GM23338 (cell line): ENCODE results near the gene DCUN1D2. TPM values are rescaled to one million over a fixed set of nuclear protein-coding genes. Genes with fewer than 3 reads are reported as not detected.

ENCODE experiments used
- ATAC-seq: fragments of 200-7000 bp; cut with Tn5 transposase; 3 replicates; pipeline ENCODE4 v1.9.1; 2020
- DNase-seq: peaks from one replicate; pipeline ENCODE4 v3.0.0-alpha.2; 2015; ENCODE audit warnings: low spot score
- H2AFZ ChIP-seq: fragments of 200-600 bp; sonication (generic); 2 replicates; pipeline ENCODE4 v1.8.0; 2016; ENCODE audit warnings: antibody characterized with exemption, mild to moderate bottlenecking, moderate library complexity
- H3F3A ChIP-seq: fragments of 200-600 bp; sonication (generic); replicated peaks from 2 replicates; pipeline ENCODE4 v1.8.0; 2017; ENCODE audit warnings: antibody characterized with exemption, mixed run types, low read depth
- H3K27ac ChIP-seq: fragments of 200-600 bp; sonication (generic); 2 replicates; pipeline ENCODE4 v1.6.1; 2016; ENCODE audit warnings: low read depth
- H3K27me3 ChIP-seq: fragments of 200-600 bp; sonication (generic); 2 replicates; pipeline ENCODE4 v1.8.0; 2016; ENCODE audit warnings: mild to moderate bottlenecking, mixed run types, moderate library complexity; ENCODE audit not compliant: insufficient read depth
- H3K36me3 ChIP-seq: fragments of 200-600 bp; sonication (generic); 2 replicates; pipeline ENCODE4 v1.8.0; 2016; ENCODE audit warnings: mild to moderate bottlenecking; ENCODE audit not compliant: insufficient read depth
- H3K4me1 ChIP-seq: fragments of 200-600 bp; sonication (generic); 2 replicates; pipeline ENCODE4 v1.8.0; 2016; ENCODE audit warnings: mild to moderate bottlenecking, moderate library complexity; ENCODE audit not compliant: insufficient read depth
- H3K4me2 ChIP-seq: fragments of 200-600 bp; sonication (generic); 2 replicates; pipeline ENCODE4 v1.7.1; 2017; ENCODE audit warnings: mixed run types
- H3K4me3 ChIP-seq: fragments of 200-600 bp; sonication (generic); 2 replicates; pipeline ENCODE4 v1.6.1; 2016; ENCODE audit warnings: mixed run types
- H3K79me2 ChIP-seq: fragments of 200-600 bp; sonication (generic); replicated peaks from 2 replicates; pipeline ENCODE4 v1.8.0; 2017; ENCODE audit warnings: mild to moderate bottlenecking; ENCODE audit not compliant: insufficient read depth
- H3K9me2 ChIP-seq: fragments of 200-600 bp; sonication (generic); 2 replicates; pipeline ENCODE4 v1.8.0; 2017; ENCODE audit not compliant: insufficient read depth
- H4K20me1 ChIP-seq: fragments of 200-600 bp; sonication (generic); replicated peaks from 2 replicates; pipeline ENCODE4 v1.8.0; 2017; ENCODE audit warnings: mild to moderate bottlenecking; ENCODE audit not compliant: insufficient read depth
- H3K27ac Mint-ChIP-seq: 2 replicates; pipeline ENCODE4 v1.8.0; 2020; ENCODE audit warnings: inconsistent platforms, mild to moderate bottlenecking, moderate library complexity, mixed read lengths
- H3K27me3 Mint-ChIP-seq: 3 replicates; pipeline ENCODE4 v1.8.0; 2022; ENCODE audit warnings: low read depth, mild to moderate bottlenecking, moderate library complexity, mixed read lengths, inconsistent platforms; ENCODE audit not compliant: insufficient read depth, poor library complexity
- H3K36me3 Mint-ChIP-seq: 3 replicates; pipeline ENCODE4 v1.8.0; 2021; ENCODE audit warnings: low read depth, mild to moderate bottlenecking, inconsistent platforms, moderate library complexity, mixed read lengths
- H3K4me1 Mint-ChIP-seq: 3 replicates; pipeline ENCODE4 v1.8.0; 2020; ENCODE audit warnings: mild to moderate bottlenecking, inconsistent platforms, mixed read lengths
- H3K4me3 Mint-ChIP-seq: 3 replicates; pipeline ENCODE4 v1.8.0; 2021; ENCODE audit warnings: moderate library complexity, mild to moderate bottlenecking, inconsistent platforms, mixed read lengths
- H3K9me3 Mint-ChIP-seq: 3 replicates; pipeline ENCODE4 v1.8.0; 2020; ENCODE audit warnings: moderate library complexity, mild to moderate bottlenecking, inconsistent platforms, mixed read lengths
- EZH2 ChIP-seq: fragments of 200-600 bp; sonication (generic); IDR thresholded peaks from one replicate; pipeline ENCODE4 v1.8.0; 2017; ENCODE audit warnings: antibody characterized with exemption, mild to moderate bottlenecking, low read depth; ENCODE audit not compliant: unreplicated experiment
- JUNB ChIP-seq: IDR thresholded peaks from one replicate; pipeline ENCODE4 v1.6.1; 2016; ENCODE audit warnings: antibody characterized with exemption; ENCODE audit not compliant: unreplicated experiment
- NANOG ChIP-seq: IDR thresholded peaks from 2 replicates; pipeline ENCODE4 v1.6.1; 2016; ENCODE audit warnings: antibody characterized with exemption, borderline replicate concordance
- POLR2AphosphoS5 ChIP-seq: IDR thresholded peaks from 2 replicates; pipeline ENCODE4 v1.6.1; 2016; ENCODE audit warnings: antibody characterized with exemption, low read depth
- ZNF114 ChIP-seq: fragments of 250-450 bp; sonication (Bioruptor Pico); IDR thresholded peaks from 2 replicates; pipeline ENCODE4 v1.5.0; 2020; ENCODE audit warnings: mild to moderate bottlenecking, moderate library complexity
- ZNF331 ChIP-seq: fragments of 250-450 bp; sonication (Bioruptor Pico); IDR thresholded peaks from 2 replicates; pipeline ENCODE4 v1.5.0; 2020; ENCODE audit warnings: low read depth, mild to moderate bottlenecking, moderate library complexity
- polyA plus RNA-seq: library from polyadenylated mRNA; unstranded; fragments of >200 nt; fragmentation: Nextera tagmentation; extraction: Ambion mirVana; gene quantifications from 2 replicates; pipeline ENCODE4 v1.2.1, GENCODE V29; 2016
- total RNA-seq: library from RNA; depleted of rRNA; stranded (reverse); fragments of >200 nt; shearing (Covaris generic); gene quantifications from 2 replicates; pipeline ENCODE4 v1.2.3, GENCODE V29; 2014
- TF ChIP-seq, protein P1 (sequence below), 2 experiments: fragments of 200-600 bp in 1 of 2; sonication (generic) in 1 of 2; conservative IDR thresholded peaks; 2 replicates each; pipeline versions ENCODE4 v1.5.1 to v1.6.1; 2016 to 2017; ENCODE audit warnings: antibody characterized with exemption in 2 of 2, low read depth in 2 of 2, mild to moderate bottlenecking in 2 of 2, moderate library complexity in 1 of 2
- TF ChIP-seq, protein P2 (sequence below): fragments of 250-450 bp; sonication (Bioruptor Pico); IDR thresholded peaks from 2 replicates; pipeline ENCODE4 v1.5.0; 2020; ENCODE audit warnings: mild to moderate bottlenecking, moderate library complexity
- TF ChIP-seq, protein P3 (sequence below): IDR thresholded peaks from 2 replicates; pipeline ENCODE4 v1.6.1; 2016; ENCODE audit warnings: antibody characterized with exemption

The DCUN1D2 gene
- total and polyA plus RNA-seq, 2 experiments from 2014 or later = 12.3 to 38.0 TPM

DNA sequence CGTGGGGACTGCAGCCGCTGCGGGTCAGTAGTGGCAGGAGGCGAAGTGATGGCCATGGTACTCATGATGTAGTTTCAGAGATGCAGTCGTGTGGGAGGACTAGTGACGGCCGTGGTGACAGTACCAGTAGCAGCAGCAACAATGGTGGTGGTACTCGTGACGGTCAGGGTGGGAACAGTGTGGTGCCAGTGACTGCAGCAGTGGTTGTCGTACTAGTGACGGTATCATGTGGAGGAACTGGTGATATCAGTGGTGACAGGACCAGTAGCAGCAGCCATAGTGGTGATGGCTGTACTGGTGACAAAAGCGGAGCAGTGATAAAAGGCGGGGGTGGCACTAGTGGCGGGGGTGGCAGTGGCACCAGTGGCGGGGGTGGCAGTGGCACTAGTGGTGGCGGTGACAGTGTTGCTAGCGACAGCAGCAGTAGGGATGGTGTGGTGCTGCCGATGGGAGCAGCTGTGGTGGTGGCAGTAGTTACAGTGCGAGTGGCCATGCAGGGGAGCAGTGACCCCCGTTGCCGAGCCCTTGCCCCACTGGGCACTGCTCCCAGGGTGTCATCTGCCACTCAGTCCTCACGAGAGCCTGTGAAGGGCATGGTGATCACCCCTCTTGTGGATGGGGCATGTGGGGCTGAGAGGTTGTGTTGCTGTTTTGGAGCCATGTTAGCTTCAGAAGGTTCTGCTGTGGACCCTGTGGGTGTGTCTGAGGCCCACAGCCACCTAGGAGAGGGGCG, 60.0 kb downstream of the DCUN1D2 start:
- no peaks in the 10 kb centered on the region for H3K4me1 ChIP-seq
- H3K4me1 Mint-ChIP-seq = peaks cover 3% of the 10 kb centered on the region; the same call in 1 of the 3 replicates
- no peak overlapping the region for H3K4me2 ChIP-seq
- H3K27ac Mint-ChIP-seq = no peak overlapping the region
- H2AFZ ChIP-seq = no peak overlapping the region
- no peaks in the 10 kb centered on the region for H3K9me3 Mint-ChIP-seq
- no peaks in the 10 kb centered on the region for H3K9me2 ChIP-seq
- H3K36me3 ChIP-seq = no peaks in the 10 kb centered on the region
- H3K27ac ChIP-seq = no peak overlapping the region
- ATAC-seq (no peak), DNase-seq (no peak)
- H3K27me3 Mint-ChIP-seq = peaks cover 3% of the 10 kb centered on the region
- no peak overlapping the region for H3K4me3 ChIP-seq
- H3F3A ChIP-seq = no peaks in the 10 kb centered on the region
- no peaks in the 10 kb centered on the region for H3K36me3 Mint-ChIP-seq
- no peak for TF ChIP-seq NANOG
- no peaks in the 10 kb centered on the region for H3K79me2 ChIP-seq
- H3K4me3 Mint-ChIP-seq = no peak overlapping the region
- no peaks in the 10 kb centered on the region for H3K27me3 ChIP-seq
- no peaks in the 10 kb centered on the region for H4K20me1 ChIP-seq

DNA sequence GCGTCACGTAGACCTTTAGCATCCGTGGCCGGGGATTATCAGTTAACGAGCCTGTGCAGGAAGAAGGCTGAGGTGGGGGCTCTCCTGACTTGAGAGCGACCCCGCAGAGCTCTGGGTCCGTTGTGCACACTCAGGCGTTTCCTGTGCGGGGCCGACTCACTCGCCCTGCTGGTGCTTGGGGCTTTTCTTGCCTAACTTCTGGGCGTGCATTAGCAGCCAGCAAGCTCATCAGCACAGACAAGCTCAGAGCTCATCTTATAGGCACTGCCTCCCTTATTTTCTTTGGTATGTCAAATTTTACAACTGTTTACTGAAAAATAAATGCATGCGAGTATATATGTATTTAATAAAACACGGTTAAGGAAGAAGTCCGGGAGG, 60.9 kb downstream of the DCUN1D2 start:
- Mint-ChIP-seq H3K4me1 (peaks cover 3% of the 10 kb centered on the region; the same call in 1 of the 3 replicates), H3K36me3 (no peaks in the 10 kb centered on the region)

More for the DNA sequence above, 60.9 kb downstream of the DCUN1D2 start:
- Histone ChIP-seq H3K79me2 (no peaks in the 10 kb centered on the region), H2AFZ (no peak overlapping the region), H3F3A (no peaks in the 10 kb centered on the region), H3K4me3 (no peak overlapping the region), H3K4me1 (no peaks in the 10 kb centered on the region), H3K4me2 (no peak overlapping the region), H3K27ac (no peak overlapping the region), H3K36me3 (no peaks in the 10 kb centered on the region), H3K27me3 (no peaks in the 10 kb centered on the region), H3K9me2 (no peaks in the 10 kb centered on the region), H4K20me1 (no peaks in the 10 kb centered on the region)
- DNase-seq (no peak), ATAC-seq (no peak)
- no peak overlapping the region for H3K4me3 Mint-ChIP-seq
- no peaks in the 10 kb centered on the region for H3K9me3 Mint-ChIP-seq
- TF ChIP-seq NANOG (no peak), POLR2AphosphoS5 (no peak), JUNB (no peak), ZNF331 (no peak), EZH2 (no peak), ZNF114 (CRISPR knock-in tag) (no peak)
- TF ChIP-seq, protein P1, sequence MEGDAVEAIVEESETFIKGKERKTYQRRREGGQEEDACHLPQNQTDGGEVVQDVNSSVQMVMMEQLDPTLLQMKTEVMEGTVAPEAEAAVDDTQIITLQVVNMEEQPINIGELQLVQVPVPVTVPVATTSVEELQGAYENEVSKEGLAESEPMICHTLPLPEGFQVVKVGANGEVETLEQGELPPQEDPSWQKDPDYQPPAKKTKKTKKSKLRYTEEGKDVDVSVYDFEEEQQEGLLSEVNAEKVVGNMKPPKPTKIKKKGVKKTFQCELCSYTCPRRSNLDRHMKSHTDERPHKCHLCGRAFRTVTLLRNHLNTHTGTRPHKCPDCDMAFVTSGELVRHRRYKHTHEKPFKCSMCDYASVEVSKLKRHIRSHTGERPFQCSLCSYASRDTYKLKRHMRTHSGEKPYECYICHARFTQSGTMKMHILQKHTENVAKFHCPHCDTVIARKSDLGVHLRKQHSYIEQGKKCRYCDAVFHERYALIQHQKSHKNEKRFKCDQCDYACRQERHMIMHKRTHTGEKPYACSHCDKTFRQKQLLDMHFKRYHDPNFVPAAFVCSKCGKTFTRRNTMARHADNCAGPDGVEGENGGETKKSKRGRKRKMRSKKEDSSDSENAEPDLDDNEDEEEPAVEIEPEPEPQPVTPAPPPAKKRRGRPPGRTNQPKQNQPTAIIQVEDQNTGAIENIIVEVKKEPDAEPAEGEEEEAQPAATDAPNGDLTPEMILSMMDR (conservative IDR thresholded peaks at IDR 0.05; ENCODE audit: low read depth in 2 of 2) = no peak
- TF ChIP-seq, protein P2, sequence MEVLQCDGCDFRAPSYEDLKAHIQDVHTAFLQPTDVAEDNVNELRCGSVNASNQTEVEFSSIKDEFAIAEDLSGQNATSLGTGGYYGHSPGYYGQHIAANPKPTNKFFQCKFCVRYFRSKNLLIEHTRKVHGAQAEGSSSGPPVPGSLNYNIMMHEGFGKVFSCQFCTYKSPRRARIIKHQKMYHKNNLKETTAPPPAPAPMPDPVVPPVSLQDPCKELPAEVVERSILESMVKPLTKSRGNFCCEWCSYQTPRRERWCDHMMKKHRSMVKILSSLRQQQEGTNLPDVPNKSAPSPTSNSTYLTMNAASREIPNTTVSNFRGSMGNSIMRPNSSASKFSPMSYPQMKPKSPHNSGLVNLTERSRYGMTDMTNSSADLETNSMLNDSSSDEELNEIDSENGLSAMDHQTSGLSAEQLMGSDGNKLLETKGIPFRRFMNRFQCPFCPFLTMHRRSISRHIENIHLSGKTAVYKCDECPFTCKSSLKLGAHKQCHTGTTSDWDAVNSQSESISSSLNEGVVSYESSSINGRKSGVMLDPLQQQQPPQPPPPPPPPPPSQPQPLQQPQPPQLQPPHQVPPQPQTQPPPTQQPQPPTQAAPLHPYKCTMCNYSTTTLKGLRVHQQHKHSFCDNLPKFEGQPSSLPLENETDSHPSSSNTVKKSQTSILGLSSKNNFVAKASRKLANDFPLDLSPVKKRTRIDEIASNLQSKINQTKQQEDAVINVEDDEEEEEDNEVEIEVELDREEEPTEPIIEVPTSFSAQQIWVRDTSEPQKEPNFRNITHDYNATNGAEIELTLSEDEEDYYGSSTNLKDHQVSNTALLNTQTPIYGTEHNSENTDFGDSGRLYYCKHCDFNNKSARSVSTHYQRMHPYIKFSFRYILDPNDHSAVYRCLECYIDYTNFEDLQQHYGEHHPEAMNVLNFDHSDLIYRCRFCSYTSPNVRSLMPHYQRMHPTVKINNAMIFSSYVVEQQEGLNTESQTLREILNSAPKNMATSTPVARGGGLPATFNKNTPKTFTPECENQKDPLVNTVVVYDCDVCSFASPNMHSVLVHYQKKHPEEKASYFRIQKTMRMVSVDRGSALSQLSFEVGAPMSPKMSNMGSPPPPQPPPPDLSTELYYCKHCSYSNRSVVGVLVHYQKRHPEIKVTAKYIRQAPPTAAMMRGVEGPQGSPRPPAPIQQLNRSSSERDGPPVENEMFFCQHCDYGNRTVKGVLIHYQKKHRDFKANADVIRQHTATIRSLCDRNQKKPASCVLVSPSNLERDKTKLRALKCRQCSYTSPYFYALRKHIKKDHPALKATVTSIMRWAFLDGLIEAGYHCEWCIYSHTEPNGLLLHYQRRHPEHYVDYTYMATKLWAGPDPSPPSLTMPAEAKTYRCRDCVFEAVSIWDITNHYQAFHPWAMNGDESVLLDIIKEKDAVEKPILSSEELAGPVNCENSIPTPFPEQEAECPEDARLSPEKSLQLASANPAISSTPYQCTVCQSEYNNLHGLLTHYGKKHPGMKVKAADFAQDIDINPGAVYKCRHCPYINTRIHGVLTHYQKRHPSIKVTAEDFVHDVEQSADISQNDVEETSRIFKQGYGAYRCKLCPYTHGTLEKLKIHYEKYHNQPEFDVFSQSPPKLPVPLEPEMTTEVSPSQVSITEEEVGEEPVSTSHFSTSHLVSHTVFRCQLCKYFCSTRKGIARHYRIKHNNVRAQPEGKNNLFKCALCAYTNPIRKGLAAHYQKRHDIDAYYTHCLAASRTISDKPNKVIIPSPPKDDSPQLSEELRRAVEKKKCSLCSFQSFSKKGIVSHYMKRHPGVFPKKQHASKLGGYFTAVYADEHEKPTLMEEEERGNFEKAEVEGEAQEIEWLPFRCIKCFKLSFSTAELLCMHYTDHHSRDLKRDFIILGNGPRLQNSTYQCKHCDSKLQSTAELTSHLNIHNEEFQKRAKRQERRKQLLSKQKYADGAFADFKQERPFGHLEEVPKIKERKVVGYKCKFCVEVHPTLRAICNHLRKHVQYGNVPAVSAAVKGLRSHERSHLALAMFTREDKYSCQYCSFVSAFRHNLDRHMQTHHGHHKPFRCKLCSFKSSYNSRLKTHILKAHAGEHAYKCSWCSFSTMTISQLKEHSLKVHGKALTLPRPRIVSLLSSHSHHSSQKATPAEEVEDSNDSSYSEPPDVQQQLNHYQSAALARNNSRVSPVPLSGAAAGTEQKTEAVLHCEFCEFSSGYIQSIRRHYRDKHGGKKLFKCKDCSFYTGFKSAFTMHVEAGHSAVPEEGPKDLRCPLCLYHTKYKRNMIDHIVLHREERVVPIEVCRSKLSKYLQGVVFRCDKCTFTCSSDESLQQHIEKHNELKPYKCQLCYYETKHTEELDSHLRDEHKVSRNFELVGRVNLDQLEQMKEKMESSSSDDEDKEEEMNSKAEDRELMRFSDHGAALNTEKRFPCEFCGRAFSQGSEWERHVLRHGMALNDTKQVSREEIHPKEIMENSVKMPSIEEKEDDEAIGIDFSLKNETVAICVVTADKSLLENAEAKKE (CRISPR knock-in tag) = no peak
- TF ChIP-seq, protein P3, sequence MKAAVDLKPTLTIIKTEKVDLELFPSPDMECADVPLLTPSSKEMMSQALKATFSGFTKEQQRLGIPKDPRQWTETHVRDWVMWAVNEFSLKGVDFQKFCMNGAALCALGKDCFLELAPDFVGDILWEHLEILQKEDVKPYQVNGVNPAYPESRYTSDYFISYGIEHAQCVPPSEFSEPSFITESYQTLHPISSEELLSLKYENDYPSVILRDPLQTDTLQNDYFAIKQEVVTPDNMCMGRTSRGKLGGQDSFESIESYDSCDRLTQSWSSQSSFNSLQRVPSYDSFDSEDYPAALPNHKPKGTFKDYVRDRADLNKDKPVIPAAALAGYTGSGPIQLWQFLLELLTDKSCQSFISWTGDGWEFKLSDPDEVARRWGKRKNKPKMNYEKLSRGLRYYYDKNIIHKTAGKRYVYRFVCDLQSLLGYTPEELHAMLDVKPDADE = no peak
- H3K27me3 Mint-ChIP-seq = peaks cover 5% of the 10 kb centered on the region
- H3K27ac Mint-ChIP-seq = no peak overlapping the region
